Activated CD4-positive, CD25-positive, alpha-beta regulatory T cell treated with anti-CD3 and anti-CD28 coated beads, Interleukin-2, amount 50 U/mL, for 16 hours (primary cell): ENCODE data around the gene ATCAY.

Experiments used
- DNase-seq: peaks from one replicate; pipeline ENCODE4 v3.0.0-alpha.2; 2020; ENCODE audit warnings: low read depth, low spot score

Gene ATCAY

GRCh38 chr19:3970313-3970807, 89.9 kb downstream of the ATCAY start:
- no peak for DNase-seq

GRCh38 chr19:3970808-3971598, 90.5 kb downstream of the ATCAY start, which contains the start of gene DAPK3:
Gene DAPK3, minus strand, starts transcription at chr19:3971099. Its CDS starts 1,364 bp downstream, at chr19:3969735.
- DNase-seq: peak; percentile 77

GRCh38 chr19:3975144-3975543, 94.7 kb downstream of the ATCAY start:
- no peak for DNase-seq

- DNase-seq: no peak
Measured at GRCh38 chr19:3975637-3976087, 95.2 kb downstream of the ATCAY start.

- DNase-seq: no peak
Measured at GRCh38 chr19:3976495-3977241, 96.2 kb downstream of the ATCAY start.
